Endodermal cell (in vitro differentiated cells): ENCODE data around the gene CLCN4. TPM values are rescaled to one million over a fixed set of nuclear protein-coding genes. Genes with fewer than 3 reads are reported as not detected.

Experiments
- DNase-seq: peaks from one replicate; pipeline ENCODE4 v3.0.0-alpha.2; 2017
- H3K27ac ChIP-seq: 2 replicates; pipeline ENCODE4 v1.5.1; 2013; ENCODE audit warnings: mild to moderate bottlenecking, low read depth, low read length, moderate library complexity
- H3K27me3 ChIP-seq: 2 replicates; pipeline ENCODE4 v1.6.1; 2013; ENCODE audit warnings: mild to moderate bottlenecking, low read length, moderate library complexity; ENCODE audit not compliant: insufficient read depth, control insufficient read depth, poor library complexity, severe bottlenecking
- H3K36me3 ChIP-seq: 2 replicates; pipeline ENCODE4 v1.7.0; 2013; ENCODE audit warnings: mild to moderate bottlenecking, low read length, moderate library complexity; ENCODE audit not compliant: control insufficient read depth, insufficient read depth
- H3K4me1 ChIP-seq: one replicate; pipeline ENCODE4 v1.7.0; 2013; ENCODE audit warnings: low read length; ENCODE audit not compliant: control insufficient read depth, insufficient read depth
- H3K4me3 ChIP-seq: 2 replicates; pipeline ENCODE4 v1.5.1; 2013; ENCODE audit warnings: mild to moderate bottlenecking, low read length, moderate library complexity
- H3K9ac ChIP-seq: 2 replicates; pipeline ENCODE4 v1.6.1; 2013; ENCODE audit warnings: mild to moderate bottlenecking, low read length, moderate library complexity; ENCODE audit not compliant: poor library complexity, severe bottlenecking; ENCODE audit errors: extremely low read depth
- H3K9me3 ChIP-seq: 2 replicates; pipeline ENCODE4 v1.6.1; 2013; ENCODE audit warnings: mild to moderate bottlenecking, low read length, moderate library complexity; ENCODE audit not compliant: control insufficient read depth
- H3K27ac Mint-ChIP-seq: 2 replicates; pipeline ENCODE4 v1.8.0; 2020; ENCODE audit warnings: mixed read lengths
- H3K27me3 Mint-ChIP-seq: 2 replicates; pipeline ENCODE4 v1.8.0; 2021; ENCODE audit warnings: mild to moderate bottlenecking, mixed read lengths; ENCODE audit not compliant: insufficient read depth
- H3K36me3 Mint-ChIP-seq: 2 replicates; pipeline ENCODE4 v1.8.0; 2020; ENCODE audit warnings: low read depth, mixed read lengths
- H3K4me1 Mint-ChIP-seq: 2 replicates; pipeline ENCODE4 v1.8.0; 2020; ENCODE audit warnings: mixed read lengths
- H3K4me3 Mint-ChIP-seq: 2 replicates; pipeline ENCODE4 v1.8.0; 2020; ENCODE audit warnings: mild to moderate bottlenecking, moderate library complexity, mixed read lengths
- H3K9me3 Mint-ChIP-seq: 2 replicates; pipeline ENCODE4 v1.8.0; 2020; ENCODE audit warnings: mild to moderate bottlenecking, mixed read lengths
- WGBS, 2 experiments: methylation state at CpG; one replicate each; pipeline versions ENCODE4 v1.1.5 to v1.1.7; 2013; ENCODE audit warnings: missing lambda C conversion rate in 2 of 2, mixed read lengths in 1 of 2; ENCODE audit not compliant: insufficient coverage in 1 of 2, insufficient read length in 1 of 2; 5-methylcytosine and 5-hydroxymethylcytosine counted together
- total RNA-seq, 2 donors: library from RNA; stranded (reverse); fragmentation: NEBNext Ultra II Directional in 1 of 2; extraction: Animal tissue kit (Norgen Biotek cat#: 25700) in 1 of 2; gene quantifications; 2 replicates in 1 of 2; 3 replicates in 1 of 2; pipeline ENCODE4 v1.2.1, GENCODE V29; 2021
- TF ChIP-seq, protein P1 (sequence below): fragments of 200-600 bp; sonication (generic); conservative IDR thresholded peaks from 2 replicates; pipeline ENCODE4 v1.5.0; 2021; ENCODE audit warnings: antibody characterized with exemption, mild to moderate bottlenecking

Gene CLCN4
- total RNA-seq, 2 donors from 2014 or later: 3.7 to 4.4 TPM

DNA sequence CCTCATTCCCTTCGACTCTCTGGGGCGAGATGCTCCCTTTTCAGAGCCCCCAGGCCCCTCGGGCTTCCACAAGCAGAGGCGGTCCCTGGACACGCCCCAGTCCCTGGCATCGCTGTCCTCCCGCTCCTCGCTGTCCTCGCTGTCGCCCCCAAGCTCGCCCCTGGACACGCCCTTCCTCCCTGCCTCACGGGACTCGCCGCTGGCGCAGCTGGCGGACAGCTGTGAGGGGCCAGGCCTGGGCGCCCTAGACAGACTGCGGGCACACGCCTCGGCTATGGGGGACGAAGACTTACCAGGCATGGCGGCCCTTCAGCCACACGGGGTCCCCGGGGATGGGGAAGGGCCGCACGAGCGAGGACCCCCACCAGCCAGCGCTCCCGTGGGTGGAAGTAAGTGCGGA is 39.5 kb upstream of the CLCN4 start:
- no peak for DNase-seq
- H3K9ac ChIP-seq: no peak overlapping the region
- H3K4me3 Mint-ChIP-seq: no peak overlapping the region
- H3K4me1 ChIP-seq: no peaks in the 10 kb centered on the region
- H3K36me3 Mint-ChIP-seq: peaks cover 57% of the 10 kb centered on the region
- TF ChIP-seq, protein P1, sequence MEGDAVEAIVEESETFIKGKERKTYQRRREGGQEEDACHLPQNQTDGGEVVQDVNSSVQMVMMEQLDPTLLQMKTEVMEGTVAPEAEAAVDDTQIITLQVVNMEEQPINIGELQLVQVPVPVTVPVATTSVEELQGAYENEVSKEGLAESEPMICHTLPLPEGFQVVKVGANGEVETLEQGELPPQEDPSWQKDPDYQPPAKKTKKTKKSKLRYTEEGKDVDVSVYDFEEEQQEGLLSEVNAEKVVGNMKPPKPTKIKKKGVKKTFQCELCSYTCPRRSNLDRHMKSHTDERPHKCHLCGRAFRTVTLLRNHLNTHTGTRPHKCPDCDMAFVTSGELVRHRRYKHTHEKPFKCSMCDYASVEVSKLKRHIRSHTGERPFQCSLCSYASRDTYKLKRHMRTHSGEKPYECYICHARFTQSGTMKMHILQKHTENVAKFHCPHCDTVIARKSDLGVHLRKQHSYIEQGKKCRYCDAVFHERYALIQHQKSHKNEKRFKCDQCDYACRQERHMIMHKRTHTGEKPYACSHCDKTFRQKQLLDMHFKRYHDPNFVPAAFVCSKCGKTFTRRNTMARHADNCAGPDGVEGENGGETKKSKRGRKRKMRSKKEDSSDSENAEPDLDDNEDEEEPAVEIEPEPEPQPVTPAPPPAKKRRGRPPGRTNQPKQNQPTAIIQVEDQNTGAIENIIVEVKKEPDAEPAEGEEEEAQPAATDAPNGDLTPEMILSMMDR: no peak
- H3K9me3 Mint-ChIP-seq: peaks cover 74% of the 10 kb centered on the region
- no peaks in the 10 kb centered on the region for H3K4me1 Mint-ChIP-seq
- H3K4me3 ChIP-seq: no peak overlapping the region
- no peaks in the 10 kb centered on the region for H3K27me3 ChIP-seq
- H3K27me3 Mint-ChIP-seq: no peaks in the 10 kb centered on the region
- H3K36me3 ChIP-seq: peaks cover 29% of the 10 kb centered on the region
- H3K27ac ChIP-seq: no peak overlapping the region
- no peak overlapping the region for H3K27ac Mint-ChIP-seq
- WGBS, 2 experiments: 92 to 100% methylated on average over 1 to 31 of the region's 31 CpGs
- peaks cover 41% of the 10 kb centered on the region for H3K9me3 ChIP-seq

DNA sequence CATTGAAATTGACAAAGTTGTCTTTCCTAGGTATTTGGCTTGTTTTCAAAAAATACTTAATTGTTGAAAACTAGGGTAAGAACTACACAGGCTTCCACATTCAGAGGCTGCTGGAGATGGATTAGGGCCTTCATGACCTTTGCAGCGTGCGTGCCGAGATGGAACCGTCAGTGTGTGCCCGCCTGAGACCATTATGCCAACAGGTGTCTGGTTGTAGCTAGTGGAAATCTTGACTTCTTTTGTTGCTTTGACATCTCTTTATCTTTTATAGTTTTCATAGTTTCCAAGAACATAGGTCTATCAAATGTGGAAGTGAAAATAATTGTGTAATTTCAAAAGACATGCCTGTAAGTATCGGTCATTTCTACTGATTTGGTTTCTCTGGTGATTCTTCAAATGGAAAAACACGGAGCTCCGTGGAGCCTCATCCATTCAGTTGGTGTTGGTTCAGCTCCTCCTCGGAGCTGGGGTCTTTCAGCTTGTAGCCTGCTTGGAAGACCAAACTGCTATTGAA is 38.9 kb upstream of the CLCN4 start:
- Histone ChIP-seq H3K4me3 (no peak overlapping the region), H3K4me1 (no peaks in the 10 kb centered on the region), H3K9ac (no peak overlapping the region), H3K27me3 (no peaks in the 10 kb centered on the region), H3K27ac (no peak overlapping the region), H3K36me3 (peaks cover 29% of the 10 kb centered on the region), H3K9me3 (peaks cover 41% of the 10 kb centered on the region)
- no peak overlapping the region for H3K4me3 Mint-ChIP-seq
- TF ChIP-seq, protein P1: no peak
- peaks cover 63% of the 10 kb centered on the region for H3K36me3 Mint-ChIP-seq
- H3K4me1 Mint-ChIP-seq: no peaks in the 10 kb centered on the region
- 96 to 100% methylated on average over 6 to 9 of the region's 9 CpGs for WGBS, 2 experiments
- H3K27ac Mint-ChIP-seq: no peak overlapping the region
- H3K27me3 Mint-ChIP-seq: no peaks in the 10 kb centered on the region
- DNase-seq: no peak
- peaks cover 79% of the 10 kb centered on the region for H3K9me3 Mint-ChIP-seq

DNA sequence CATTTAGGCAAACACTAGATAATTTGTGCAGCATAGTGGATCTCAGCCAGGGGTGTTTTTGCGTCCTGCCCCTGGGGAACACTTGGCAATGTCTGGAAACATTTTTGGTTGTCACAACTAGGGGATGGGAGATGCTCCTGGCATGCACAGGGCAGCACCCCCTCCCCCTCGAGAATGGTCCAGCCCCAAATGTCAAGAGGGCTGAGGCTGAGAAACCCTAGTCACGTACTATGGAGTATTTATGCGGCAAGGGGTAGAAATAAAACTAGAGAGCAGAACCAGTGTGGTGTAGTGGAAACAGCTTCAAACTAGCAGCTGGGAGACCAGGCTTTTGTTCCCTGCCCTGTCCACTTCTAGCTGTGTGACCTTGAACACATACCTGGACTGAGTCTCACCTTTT is 38.2 kb upstream of the CLCN4 start:
- Histone ChIP-seq H3K27ac (no peak overlapping the region), H3K9ac (no peak overlapping the region), H3K4me1 (no peaks in the 10 kb centered on the region), H3K4me3 (no peak overlapping the region), H3K36me3 (peaks cover 29% of the 10 kb centered on the region), H3K27me3 (no peaks in the 10 kb centered on the region), H3K9me3 (peaks cover 41% of the 10 kb centered on the region)
- no peak overlapping the region for H3K4me3 Mint-ChIP-seq
- H3K27me3 Mint-ChIP-seq: no peaks in the 10 kb centered on the region
- H3K27ac Mint-ChIP-seq: no peak overlapping the region
- WGBS, 2 experiments: 98 to 100% methylated on average over 1 to 4 of the region's 4 CpGs
- TF ChIP-seq, protein P1: no peak
- DNase-seq: no peak
- peaks cover 61% of the 10 kb centered on the region for H3K36me3 Mint-ChIP-seq
- H3K9me3 Mint-ChIP-seq: peaks cover 81% of the 10 kb centered on the region
- H3K4me1 Mint-ChIP-seq: no peaks in the 10 kb centered on the region
